ENCODE results near the gene SHC3.

GRCh38 chr9:89022001-89022759, 156.4 kb downstream of the SHC3 start:
- TF ChIP-seq CTCF (IDR thresholded peaks at IDR 0.05) = no peak
- TF ChIP-seq POLR2A (IDR thresholded peaks at IDR 0.05) = no peak
- peak in 2 of 3 donors; percentile 41 to 76 for TF ChIP-seq POLR2AphosphoS5 (IDR thresholded peaks at IDR 0.05)
- no peak for TF ChIP-seq EP300 (IDR thresholded peaks at IDR 0.05)

Measured in stomach (tissue), 4 donors.